ENCODE measurements around the gene PPP2R2B.
"Not testable (repeated sequence)": the region's sequence is repeated elsewhere in the genome, so short reads cannot be mapped to it uniquely, and the experiment has no call there.

PPP2R2B gene

GRCh38 chr5:146734936-146735577, 143.5 kb downstream of the PPP2R2B start:
- DNase-seq (ENCODE audit: low read depth): no peak

- no peak for DNase-seq (ENCODE audit: low read depth)
Observed at GRCh38 chr5:146732962-146733361, 145.6 kb downstream of the PPP2R2B start.

- no peak for DNase-seq (ENCODE audit: low read depth)
Observed at GRCh38 chr5:146731909-146732659, 146.5 kb downstream of the PPP2R2B start.

- not testable (repeated sequence) for DNase-seq (ENCODE audit: low read depth)
Observed at GRCh38 chr5:146728746-146729145, 149.8 kb downstream of the PPP2R2B start.

GRCh38 chr5:146726891-146727290, 151.7 kb downstream of the PPP2R2B start:
- DNase-seq (ENCODE audit: low read depth): no peak

GRCh38 chr5:146726020-146726419, 152.5 kb downstream of the PPP2R2B start:
- no peak for DNase-seq (ENCODE audit: low read depth)

GRCh38 chr5:146725025-146725424, 153.5 kb downstream of the PPP2R2B start:
- no peak for DNase-seq (ENCODE audit: low read depth)

- no peak for DNase-seq (ENCODE audit: low read depth)
Observed at GRCh38 chr5:146722361-146722779, 156.2 kb downstream of the PPP2R2B start.

- DNase-seq (ENCODE audit: low read depth): no peak
Observed at GRCh38 chr5:146721073-146721815, 157.3 kb downstream of the PPP2R2B start.

- DNase-seq (ENCODE audit: low read depth): no peak
Observed at GRCh38 chr5:146720107-146720506, 158.4 kb downstream of the PPP2R2B start.

GRCh38 chr5:146719179-146719578, 159.4 kb downstream of the PPP2R2B start:
- no peak for DNase-seq (ENCODE audit: low read depth)

GRCh38 chr5:146718609-146719008, 159.9 kb downstream of the PPP2R2B start:
- no peak for DNase-seq (ENCODE audit: low read depth)

- DNase-seq (ENCODE audit: low read depth): no peak
Observed at GRCh38 chr5:146717951-146718350, 160.6 kb downstream of the PPP2R2B start.

- DNase-seq (ENCODE audit: low read depth): no peak
Observed at GRCh38 chr5:146716636-146717035, 161.9 kb downstream of the PPP2R2B start.

- DNase-seq (ENCODE audit: low read depth): no peak
Observed at GRCh38 chr5:146710348-146710747, 168.2 kb downstream of the PPP2R2B start.

GRCh38 chr5:146707316-146707715, 171.2 kb downstream of the PPP2R2B start:
- DNase-seq (ENCODE audit: low read depth): no peak

- DNase-seq (ENCODE audit: low read depth): no peak
Observed at GRCh38 chr5:146706321-146706972, 172.1 kb downstream of the PPP2R2B start.

GRCh38 chr5:146704949-146705665, 173.4 kb downstream of the PPP2R2B start:
- no peak for DNase-seq (ENCODE audit: low read depth)

GRCh38 chr5:146703899-146704298, 174.7 kb downstream of the PPP2R2B start:
- no peak for DNase-seq (ENCODE audit: low read depth)

- no peak for DNase-seq (ENCODE audit: low read depth)
Observed at GRCh38 chr5:146703499-146703898, 175.1 kb downstream of the PPP2R2B start.

- no peak for DNase-seq (ENCODE audit: low read depth)
Observed at GRCh38 chr5:146699664-146700418, 178.7 kb downstream of the PPP2R2B start.
